Amniotic stem cell (primary cell): ENCODE results near the gene SPEF1.
A peak's percentile ranks its signal among the peaks of the same experiment; 100 is the strongest.

Source experiments
- DNase-seq: peaks from one replicate; lab custom pipeline; 2025; lab: John Stamatoyannopoulos, UW

Gene SPEF1

DNA sequence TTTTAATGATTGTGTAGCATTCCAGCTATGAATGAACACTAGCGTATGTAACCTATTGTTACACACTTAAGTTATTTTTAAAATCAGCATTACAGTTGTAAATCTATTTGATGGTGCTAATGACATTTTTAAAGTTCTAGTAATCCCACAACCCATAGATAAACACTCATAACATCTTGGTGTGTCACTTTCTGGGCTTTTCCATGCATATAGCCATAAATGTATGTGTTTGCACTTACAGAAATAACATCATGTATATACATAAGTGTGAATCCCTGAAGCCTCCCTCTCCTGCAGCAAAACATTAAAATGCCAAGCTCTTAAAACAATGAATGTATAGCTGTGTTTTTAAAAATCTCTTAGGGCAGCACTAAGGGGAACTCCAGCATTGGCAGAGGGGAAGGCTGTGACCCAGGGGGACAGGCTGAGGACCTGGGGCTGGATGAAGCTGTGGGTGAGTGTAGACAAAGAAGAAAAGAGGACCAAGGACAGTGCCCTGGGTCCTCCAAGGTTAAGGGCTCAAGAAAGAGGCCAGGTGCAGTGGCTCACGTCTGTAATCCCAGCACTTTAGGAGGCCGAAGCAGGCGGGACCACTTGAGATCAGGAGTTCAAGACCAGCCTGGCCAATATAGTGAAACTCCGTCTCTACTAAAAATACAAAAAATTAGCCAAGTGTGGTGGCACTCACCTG lies 6.2 kb upstream of the SPEF1 start:
- no peak for DNase-seq

DNA sequence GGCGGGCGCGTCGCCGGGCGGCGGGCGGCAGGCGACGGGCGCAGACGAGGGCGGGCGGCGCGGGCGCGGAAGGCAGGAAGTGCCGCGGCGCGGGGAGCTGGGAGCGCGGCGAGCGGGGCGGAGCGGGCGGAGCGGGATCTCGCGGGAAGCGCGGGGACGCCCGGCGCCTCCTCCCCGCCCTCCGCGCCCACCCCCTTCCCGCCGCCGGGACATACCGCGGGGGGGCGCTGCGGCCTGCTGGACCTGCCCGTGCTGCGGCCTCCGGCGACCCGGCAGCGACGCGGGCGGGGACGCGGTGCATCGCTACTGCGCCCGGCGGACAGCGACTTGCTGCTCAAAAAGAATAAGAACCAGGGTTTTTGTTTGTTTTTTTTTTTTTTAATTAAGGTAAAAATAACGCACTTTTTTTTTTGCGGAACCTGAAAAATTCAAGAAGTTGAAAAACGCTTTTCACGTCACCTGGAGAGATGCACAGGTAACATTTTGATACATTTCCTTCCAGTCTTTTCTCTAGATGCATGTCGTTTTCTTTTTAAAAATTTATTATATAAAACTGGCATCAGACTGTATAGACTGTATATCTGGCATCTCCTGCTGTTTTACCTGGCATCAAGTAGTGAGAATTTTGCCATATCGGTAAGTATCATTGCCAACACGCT lies 5.5 kb upstream of the SPEF1 start, which contains the start of gene CENPB:
TSS of gene CENPB (minus strand) at position 76 of the 659 bp plus-strand sequence. CDS start 257 bp downstream, outside the sequence.
- DNase-seq: peak; percentile 70

DNA sequence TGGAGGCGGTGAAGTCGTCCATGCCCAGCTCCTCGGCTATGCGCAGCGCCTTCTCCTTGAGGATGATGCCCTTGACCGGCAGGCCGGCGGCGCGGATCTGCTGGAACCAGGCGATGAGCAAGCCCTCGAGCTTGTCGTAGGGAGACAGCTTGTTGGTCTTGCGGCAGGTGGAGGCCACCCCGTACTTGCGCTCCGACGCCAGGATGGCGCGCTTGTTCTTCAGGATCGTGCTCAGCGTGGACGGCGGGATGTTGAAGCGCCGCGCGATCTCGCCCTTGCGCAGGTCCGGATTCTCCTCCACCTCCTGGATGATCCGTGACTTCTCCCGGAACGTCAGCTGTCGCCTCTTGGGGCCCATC lies 4.9 kb upstream of the SPEF1 start:
- DNase-seq: no peak

DNA sequence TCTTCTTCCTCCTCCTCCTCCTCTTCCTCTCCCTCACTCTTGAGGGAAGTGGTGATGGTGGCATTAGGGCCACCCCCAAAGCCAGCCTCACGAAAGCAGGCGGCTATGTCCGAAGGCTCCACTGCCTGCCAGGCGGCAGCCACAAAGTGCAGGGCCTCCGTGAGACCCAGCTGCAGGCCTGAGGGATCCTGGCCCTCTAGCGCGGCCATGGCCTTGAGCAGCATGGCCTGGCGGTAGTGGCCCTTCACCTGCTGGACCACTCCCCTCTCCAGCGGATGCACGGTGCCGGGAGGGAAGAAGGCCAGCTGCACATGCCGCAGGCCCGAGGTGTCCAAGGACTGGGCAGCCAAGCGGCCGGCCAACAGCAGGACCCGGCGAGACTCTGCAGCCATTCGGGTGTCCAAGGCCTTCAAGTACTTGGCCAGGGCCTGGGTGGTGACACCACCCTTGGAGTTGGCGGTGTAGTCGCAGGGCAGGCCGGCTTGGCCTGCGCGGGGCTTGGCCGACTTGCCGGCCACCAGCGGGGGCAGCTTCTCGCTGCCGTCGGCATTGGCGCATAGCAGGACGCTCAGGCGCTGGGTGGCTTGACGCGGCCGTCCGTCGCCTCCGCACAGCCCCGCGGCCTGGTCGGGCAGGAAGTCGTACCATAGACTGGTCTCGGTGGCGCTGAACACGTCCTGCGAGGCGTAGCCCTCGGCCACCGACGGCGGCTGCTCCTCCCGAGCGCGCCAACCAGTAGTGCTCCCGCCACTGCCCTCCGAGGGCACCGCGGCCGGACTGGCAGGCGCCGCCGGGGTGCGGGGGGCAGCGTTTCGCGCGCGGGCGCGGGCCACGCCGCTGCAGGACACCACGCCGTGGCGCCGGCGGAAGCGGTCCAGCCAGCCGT lies 4.2 kb upstream of the SPEF1 start:
- no peak for DNase-seq

DNA sequence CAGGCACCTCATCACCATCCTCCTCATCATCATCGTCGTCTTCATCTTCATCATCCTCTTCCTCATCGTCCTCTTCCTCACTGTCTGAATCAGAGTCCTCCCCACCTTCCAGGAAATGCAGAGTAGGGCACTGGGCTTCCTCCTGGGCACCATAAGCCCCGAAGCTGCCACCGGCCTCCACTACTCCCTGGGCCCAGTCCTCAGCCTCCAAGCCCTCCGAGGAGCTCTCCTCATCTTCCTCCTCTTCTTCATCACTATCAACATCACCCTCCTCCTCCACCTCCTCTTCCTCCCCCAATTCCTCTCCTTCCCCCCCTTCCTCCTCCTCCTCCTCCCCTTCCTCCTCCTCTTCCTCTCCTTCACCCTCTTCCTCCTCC lies 3.6 kb upstream of the SPEF1 start:
- no peak for DNase-seq

DNA sequence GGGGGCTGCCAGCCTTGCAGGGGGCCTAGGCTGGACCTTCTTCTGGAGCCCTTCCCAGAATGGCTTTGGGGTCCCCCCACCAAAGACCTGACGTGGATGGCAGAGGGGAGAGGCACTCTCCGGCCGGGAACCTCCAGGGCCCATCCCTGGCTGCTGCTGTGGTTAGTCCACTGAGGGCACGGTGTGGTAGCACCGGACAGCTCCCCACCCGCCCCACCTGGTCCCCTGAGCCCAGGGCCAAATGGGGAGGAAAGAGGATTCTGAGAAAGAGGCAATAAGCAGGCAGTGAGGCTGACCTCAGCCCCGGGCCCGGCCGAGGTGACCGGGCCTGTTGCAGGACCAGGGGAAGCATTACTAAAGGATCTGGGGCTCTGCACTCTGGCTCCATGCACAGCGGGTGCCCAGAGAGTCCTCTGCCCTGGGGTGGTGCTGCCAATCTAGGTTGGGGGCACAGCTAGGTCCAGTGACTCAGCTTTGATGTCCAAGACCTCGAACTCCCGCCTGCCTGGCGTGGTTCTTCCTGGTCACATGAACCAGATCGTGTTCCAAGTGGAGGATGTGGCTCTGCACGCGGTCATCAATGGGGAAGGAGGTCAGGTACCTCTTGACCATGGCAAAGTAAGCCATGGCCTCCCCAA lies 3.1 kb upstream of the SPEF1 start:
- DNase-seq: no peak

DNA sequence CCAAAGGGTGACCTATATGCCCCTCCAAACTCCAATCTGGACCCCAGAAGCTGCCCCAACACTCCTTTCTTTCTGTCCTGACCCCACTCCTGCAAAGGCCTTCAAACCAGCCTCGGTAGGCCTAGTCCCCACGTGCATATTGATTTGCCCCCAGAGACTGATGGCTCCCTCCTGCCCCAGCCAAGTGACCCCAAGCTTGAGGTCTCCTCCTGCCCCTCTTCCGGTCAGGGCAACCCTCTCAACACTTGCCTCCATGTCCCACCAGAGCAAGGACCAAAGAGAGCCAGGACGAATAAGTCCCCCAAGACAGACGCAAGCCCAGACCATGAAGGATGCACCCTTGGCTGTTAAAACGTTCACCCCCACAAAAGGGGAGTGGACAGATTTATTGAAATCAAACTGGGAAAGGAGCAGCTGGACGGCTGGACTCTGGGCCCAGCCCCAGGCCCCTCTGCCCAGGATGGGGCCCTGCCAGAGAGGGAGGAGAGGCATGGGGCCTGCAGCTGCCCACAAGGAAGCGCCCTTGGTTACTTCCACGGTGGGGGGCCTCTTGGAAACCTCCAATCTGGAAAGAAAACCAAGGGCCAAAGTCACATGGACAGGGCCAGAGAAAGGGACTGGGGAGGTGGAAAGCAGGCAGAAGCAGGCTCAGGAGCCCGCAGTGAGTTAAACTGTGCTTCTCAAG lies 2.4 kb upstream of the SPEF1 start:
- no peak for DNase-seq

DNA sequence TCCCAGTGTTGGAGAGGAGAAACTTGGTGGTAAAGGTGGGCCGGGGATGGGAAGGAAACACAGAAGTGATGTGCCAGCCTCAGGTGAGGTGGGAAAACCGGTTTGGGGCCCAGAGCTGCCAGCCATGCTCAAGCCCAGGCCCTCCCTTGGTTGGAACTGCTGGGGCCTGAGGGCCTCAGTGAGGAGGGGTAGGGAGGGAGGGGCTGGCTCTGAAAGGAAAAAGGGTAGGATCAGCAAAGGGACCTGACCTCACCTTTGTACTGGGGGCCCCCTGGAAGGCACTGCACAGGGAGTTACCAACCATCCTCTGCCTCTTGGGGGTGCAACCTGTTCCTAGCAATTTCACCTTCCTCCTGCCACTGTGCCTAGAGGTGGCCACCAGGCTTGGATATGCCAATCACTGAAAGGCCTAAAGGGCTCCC lies 1.8 kb upstream of the SPEF1 start:
- DNase-seq: no peak

DNA sequence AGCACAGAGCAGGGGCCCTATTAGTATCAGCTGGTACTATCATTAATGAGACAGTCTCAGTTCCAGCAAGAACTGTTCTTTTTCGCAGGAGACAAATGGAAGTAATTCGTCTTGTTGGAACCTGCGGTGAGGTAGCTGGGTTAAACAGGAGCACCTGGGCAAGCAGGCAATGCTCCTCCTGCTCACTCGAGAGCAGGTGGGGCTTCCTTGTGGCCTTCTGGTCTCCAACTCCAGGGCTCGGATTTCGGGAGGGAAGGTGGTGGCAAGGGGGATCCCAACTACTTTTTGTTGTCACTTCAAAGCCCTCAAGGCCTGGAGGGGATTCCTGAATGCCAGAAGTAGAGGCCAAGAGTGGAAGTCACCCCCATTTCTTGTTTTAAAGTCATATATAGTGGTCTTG lies 1.3 kb upstream of the SPEF1 start:
- no peak for DNase-seq

DNA sequence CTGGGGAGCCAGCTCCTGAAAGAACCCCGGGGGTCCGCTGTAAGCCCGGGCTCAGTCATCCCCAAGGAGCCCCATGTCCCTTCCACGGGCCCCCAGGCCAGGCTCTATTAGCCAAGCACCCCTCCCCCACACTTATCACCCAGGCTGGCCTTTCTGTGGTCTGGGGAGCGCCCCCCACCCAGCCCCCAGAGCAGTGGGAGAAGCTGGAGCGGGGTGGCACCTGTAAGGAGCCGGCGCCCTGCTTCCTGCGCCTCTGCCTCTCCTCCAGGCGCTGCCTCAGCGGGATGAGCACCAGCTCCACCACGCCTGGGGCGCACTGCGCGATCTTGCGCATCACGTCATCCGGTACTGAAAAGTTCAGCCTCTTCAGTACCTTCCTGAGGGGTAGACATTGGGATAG lies 2.3 kb downstream of the SPEF1 start:
- DNase-seq: no peak

DNA sequence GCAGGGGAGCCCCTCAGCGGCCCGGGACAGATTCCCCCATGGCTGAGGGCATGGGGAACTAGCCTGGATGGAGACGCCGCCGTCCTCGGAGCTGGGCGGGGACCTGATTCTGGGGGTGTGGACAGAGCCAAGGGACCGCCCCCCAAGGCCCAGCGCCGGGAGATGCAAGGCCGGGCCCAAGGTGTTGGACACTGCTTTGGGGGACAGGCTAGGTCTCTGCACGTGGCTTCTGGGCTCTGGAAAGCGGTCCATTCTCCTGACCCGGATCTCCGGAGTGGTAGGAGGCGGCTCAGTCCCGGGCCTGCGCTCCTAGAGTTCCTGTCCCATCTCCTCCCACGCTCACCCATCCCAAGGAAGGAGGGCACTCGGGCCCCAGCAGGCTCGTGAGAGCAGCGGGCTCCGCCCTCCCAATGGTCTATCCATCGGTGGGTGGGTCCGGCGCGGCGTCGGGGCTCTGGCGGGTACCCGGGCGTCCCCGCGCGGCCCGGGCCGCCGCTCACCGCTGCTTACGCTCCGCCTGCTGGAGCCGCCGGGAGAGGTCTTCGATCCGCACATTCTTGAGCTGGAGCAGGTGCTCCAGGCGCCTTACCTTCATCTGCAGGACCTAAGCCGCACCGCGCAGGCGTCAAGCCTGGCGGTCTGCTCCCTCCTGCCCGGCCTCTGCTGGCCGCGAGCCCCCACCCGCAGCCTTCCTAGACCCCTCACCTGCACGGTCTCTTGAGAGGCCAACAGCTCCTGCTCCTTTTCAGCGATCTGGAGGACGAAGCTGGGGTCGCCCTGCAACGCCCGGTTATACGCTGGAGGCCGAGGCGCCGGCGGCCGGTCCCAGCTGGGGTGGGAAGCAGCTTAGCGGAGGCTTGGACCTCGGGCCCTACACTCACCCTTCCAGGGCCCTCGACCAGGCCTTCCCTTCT lies 3.3 kb downstream of the SPEF1 start:
- peak; percentile 16 for DNase-seq

DNA sequence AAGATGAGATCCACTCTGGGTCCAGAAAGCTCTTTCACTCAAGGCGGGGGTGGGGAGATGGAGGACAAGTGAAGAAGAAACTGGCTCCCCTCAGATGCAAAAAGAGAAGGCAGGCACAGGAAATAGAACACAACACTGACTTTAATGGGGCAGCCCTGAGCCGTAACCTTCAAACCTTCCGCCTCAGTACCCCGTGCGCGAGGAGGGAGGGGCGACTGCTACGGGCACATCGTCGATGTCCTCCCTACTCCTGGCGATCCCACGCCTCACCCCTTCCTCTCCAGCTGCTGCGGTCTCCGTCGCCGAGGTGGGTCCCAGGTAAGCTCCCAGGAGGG lies 3.9 kb downstream of the SPEF1 start:
- no peak for DNase-seq

DNA sequence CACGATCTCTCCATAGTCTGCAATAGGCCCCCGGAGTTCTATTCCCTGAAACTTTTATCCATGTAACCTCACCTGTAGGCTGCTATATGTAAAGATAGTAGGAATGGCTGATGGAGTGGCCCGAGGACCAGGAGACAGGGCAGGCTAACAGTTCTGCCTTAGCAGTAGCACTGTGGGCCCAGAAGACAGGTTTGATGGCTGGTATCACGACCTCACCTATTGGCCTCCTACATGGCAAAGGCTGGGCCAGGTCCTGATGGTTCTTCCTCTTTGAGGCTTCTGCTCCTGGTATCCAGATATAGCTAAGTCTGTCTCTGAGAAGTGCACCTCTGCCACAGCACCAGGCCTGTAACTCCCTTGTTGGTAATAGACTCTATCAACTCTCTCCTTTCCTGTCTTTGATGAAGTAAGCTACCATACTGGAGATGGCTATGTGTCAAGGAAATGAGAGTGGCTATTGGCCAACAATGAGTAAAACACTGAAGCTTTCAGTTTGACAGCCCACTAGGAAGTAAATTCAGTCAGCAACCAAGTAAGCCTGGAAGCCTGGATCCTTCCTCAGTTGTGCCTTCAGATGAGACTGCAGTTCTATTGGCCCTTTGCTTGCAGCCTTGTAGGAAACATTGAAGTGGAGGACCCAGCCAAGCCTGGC lies 5.7 kb downstream of the SPEF1 start:
- no peak for DNase-seq

DNA sequence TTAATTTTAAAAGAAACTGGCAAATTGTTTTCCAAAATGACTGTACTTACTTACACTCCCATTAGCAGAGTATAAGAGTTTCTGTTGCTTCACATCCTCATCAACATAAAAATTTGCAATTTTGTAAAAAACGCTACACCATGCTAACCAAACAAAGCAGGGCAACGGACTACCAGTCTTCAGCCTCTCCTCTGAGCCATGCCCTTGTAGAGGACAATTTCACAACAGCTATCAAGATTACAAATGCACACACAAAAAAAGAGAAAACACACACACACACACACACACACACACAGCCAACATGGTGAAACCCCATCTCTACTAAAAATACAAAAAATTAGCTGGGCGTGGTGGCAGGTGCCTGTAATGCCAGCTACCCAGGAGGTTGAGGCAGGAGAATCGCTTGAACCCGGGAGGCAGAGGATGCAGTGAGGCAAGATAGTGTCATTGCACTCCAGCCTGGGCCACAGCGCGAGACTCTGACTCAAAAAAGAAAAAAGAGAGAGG lies 9.6 kb downstream of the SPEF1 start:
- DNase-seq: no peak

DNA sequence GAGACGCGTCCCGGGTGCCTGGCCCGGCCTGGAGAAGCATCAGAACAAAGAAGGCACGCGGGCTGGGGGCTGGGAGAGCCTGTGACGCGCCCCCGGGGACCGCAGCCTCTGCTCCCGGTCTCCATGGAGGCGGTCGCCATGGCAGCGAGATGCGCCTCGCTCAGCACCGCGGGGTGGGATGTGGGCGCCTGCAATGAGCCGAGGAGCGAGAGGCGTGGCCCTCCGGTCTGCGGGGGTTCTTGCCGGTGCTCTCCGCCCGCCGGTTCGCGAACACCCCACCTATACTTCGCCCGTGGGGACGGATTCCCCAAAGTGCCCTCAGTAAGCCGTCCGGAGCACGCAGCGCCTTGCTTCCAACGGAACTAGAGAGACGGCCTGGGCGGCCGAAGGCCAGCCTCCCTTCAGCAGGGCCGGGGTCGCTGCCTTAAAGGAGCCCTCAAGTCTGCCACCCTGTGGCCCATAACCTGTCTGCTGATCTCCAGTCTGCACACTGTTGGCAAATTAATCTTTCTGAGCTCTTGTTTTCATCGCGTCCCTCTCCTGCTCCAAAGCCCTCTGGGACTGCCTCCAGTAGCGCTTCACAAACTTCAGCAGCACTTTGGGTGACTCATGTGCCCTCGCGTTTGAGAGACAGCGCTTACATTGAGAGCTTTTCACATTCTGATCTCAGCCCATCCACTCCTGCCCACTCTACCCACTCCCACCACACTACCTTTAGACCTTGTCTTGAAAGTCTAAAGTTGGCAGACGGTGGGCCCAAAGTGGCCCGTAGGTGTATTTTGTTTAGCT lies 12.7 kb downstream of the SPEF1 start:
- peak; percentile 79 for DNase-seq

DNA sequence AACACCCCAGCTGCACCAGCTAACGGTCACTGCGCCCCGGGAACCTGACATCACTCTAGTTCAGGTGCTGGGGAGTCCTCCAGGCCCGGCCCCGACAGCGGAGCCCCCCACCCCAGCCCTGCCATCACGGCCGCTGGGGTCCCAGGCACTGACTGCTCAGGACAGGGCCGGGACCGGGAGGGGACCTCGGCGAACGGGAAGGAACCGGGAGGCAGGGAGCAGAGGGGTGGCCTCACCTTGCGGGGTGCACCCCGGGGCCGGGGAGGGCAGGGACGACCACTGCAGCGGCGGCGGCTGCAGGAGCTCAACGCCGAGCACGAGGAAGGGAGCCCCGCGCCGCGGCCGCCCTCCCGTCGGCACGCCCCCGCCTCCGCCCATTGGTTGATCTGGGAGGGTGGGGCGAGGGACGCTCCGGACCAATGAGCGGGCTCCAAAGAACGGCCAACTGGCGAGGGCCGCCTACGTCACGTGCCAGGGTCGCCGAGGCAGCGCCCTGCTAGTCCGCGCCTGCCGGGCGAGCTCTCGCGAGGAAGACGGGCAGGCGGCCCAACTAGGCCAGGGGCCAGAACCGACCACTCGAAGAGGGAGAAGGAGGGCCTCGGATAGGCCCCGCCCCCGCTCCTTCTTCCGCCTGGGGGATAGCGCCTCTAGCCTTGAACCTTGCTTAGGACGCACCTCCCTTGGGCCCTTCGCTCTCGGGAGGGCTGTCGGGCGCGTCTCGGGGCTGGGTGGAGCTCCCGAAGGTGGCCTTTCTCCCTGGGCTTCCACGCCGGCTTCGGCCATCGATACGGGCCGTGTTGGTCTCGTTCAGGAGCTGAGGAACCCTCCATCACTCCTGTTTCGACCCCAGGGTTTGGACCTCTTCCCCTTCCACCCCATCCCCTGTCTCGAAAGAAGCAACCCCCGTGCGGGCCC lies 13.6 kb downstream of the SPEF1 start, which contains the start of gene ADISSP:
TSS of gene ADISSP (minus strand) at position 327 of the 915 bp plus-strand sequence. CDS start 7,653 bp downstream, outside the sequence.
- DNase-seq: peak; percentile 89

DNA sequence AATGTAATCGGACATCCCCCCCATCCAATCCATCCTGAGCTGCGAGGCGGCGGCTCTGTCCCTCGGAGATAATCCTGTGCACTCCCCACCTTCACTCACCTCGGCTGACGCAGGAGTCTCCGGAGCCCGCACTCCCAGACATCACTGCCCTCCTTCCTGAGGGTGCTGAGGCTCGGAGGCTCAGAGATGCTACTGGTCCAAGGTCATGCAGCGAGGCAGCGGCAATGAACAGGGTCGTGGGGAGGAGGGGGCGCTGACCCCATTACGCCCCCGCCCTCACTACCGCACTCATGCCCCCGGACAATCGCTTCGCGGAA lies 14.2 kb downstream of the SPEF1 start:
- no peak for DNase-seq

DNA sequence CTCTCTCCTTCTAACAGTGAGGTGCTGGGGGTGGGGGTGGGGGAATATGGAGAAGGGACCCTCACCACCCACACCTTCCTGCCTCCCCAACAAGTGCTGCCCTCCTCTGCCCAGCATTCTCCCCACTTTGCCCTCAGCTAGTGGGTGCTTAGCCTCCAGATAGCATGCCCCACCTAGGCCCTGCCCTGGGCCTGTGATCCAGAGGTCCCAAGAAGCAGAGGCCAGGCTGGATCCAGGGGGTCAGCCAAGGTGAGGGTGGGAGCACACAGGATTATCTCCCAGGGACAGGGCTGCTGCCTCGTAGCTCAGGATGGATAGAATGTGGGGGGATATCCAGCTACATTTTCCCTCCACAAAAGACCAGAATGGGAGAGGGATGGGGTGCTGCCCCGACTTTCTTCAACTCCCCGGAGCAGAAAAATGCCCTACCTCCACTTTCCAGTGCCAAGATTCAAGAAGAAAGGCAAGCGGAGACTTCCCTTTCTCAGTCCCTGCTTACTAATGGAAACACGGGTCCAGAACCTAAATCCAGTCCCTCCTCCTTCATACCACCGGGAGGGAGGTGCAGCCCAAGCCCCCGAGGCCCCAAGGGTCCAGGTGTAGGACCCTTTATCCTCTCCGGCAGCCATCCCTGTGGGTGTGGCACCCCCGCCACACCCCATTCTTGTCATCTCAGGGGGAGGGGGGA lies 14.7 kb downstream of the SPEF1 start:
- DNase-seq: no peak
